Astrocyte of the cerebellum (primary cell): ENCODE data around the gene EVPLL.
"Not testable (repeated sequence)": the region's sequence is repeated elsewhere in the genome, so short reads cannot be mapped to it uniquely, and the experiment has no call there.

Experiments used
- DNase-seq: peaks from one replicate; pipeline ENCODE4 v3.0.0-alpha.2; 2011; ENCODE audit warnings: low read depth
- H3K4me3 ChIP-seq: 2 replicates; pipeline ENCODE4 v1.5.1; 2011; ENCODE audit warnings: mild to moderate bottlenecking, low read depth, low read length, moderate library complexity
- in situ Hi-C: cut with HindIII; loops from 2 replicates; pipeline ENCODE4 v1.10.0; 2017; ENCODE audit warnings: low sequenced_read_pairs

Gene EVPLL

DNA sequence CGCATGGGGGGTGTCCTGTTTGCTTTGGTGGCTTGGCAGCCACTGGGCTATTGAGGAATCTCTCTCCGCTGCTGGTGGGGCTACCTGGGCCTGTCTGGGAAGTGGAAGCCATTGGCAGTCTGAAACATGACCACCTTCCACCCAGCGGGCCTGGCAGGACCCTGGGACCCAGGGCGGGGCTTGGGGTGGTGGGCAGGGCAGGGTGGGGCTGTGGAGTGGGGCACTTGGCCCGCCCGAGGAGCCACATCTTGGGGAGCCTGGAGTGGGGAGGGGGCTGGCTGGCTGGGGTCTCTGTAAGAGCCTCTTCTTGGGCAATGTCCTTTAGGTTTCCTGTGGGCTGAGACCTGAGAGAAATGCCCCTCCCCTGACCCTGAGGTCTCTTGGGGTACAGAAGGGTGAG is 48.0 kb downstream of the EVPLL start:
- DNase-seq, H3K4me3 ChIP-seq, in situ Hi-C loops: not testable (repeated sequence)

DNA sequence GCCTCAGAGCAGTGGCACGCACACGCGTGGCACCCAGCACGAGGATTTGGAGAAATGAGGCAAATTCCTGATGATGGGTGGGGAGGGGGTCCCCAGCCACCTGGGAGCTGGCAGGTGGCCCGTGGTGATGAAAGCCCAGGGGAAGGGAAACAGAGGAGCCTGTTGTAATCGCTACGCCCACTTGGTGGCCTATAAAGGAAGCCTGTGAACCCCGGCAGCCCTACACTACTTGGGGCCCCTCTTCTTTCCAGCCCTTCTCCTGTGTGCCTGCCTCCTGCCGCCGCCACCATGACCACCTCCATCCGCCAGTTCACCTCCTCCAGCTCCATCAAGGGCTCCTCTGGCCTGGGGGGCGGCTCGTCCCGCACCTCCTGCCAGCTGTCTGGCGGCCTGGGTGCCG is 49.1 kb downstream of the EVPLL start:
- in situ Hi-C loops, H3K4me3 ChIP-seq, DNase-seq: not testable (repeated sequence)

GRCh38 chr17:18432206-18432605 is 54.6 kb downstream of the EVPLL start:
- DNase-seq, H3K4me3 ChIP-seq, in situ Hi-C loops: not testable (repeated sequence)
